Gastrocnemius medialis (tissue), 4 donors: ENCODE measurements around the gene CCDC177.

ENCODE experiments used
- CTCF ChIP-seq, 5 experiments: fragments of 450-650 bp in 3 of 5; fragments of 200-600 bp in 2 of 5; sonication (generic) in 2 of 5; IDR thresholded peaks in 4 of 5; conservative IDR thresholded peaks in 1 of 5; 1 replicate in 4 of 5; 2 replicates in 1 of 5; pipeline ENCODE4 v1.5.1; 2016 to 2019; ENCODE audit warnings: antibody characterized with exemption in 5 of 5, mild to moderate bottlenecking in 3 of 5, moderate library complexity in 3 of 5
- POLR2A ChIP-seq, 2 donors: fragments of 450-650 bp; IDR thresholded peaks; one replicate each; pipeline ENCODE4 v1.6.1; 2017; ENCODE audit warnings: antibody characterized with exemption in 2 of 2, mild to moderate bottlenecking in 2 of 2, moderate library complexity in 2 of 2

- TF ChIP-seq CTCF (IDR thresholded peaks at IDR 0.05 in 4 of 5, conservative IDR thresholded peaks at IDR 0.05 in 1 of 5) = no peak
- no peak for TF ChIP-seq POLR2A (IDR thresholded peaks at IDR 0.05)
Measured at GRCh38 chr14:69573831-69574262, 824 bp downstream of the CCDC177 start.
